ENCODE measurements around the gene GLYAT.

The GLYAT gene

DNA sequence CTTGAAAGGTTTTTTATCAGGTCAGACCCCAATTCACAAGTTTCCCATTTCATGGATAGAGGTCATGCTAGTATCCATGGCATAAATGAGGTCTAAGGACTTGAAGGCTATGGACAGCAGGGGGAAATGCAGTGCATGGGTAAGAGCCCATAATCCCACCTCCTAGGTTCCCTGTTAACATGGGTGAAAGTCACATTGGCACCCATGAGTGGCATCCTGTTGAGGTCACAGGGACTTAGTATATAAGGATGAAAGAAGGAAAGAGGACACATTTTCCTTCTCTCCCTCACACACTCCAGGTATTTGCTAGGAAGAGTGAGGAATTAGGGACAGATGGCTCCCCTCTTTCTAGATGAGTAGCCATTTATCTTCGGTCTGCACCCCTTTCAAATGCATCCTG is 9.4 kb upstream of the GLYAT start:
- H3K4me3 ChIP-seq (ENCODE audit: low read depth, low read length) = no peak overlapping the region
- no peak for DNase-seq (ENCODE audit: low read depth)
- TF ChIP-seq POLR2A (IDR thresholded peaks at IDR 0.05; ENCODE audit: extremely low read depth, insufficient read length) (no peak), MAX (IDR thresholded peaks at IDR 0.05; ENCODE audit: low read depth, low read length) (no peak), MYC (IDR thresholded peaks at IDR 0.05; ENCODE audit: low read depth, low read length) (no peak)
- TF ChIP-seq, protein P1, sequence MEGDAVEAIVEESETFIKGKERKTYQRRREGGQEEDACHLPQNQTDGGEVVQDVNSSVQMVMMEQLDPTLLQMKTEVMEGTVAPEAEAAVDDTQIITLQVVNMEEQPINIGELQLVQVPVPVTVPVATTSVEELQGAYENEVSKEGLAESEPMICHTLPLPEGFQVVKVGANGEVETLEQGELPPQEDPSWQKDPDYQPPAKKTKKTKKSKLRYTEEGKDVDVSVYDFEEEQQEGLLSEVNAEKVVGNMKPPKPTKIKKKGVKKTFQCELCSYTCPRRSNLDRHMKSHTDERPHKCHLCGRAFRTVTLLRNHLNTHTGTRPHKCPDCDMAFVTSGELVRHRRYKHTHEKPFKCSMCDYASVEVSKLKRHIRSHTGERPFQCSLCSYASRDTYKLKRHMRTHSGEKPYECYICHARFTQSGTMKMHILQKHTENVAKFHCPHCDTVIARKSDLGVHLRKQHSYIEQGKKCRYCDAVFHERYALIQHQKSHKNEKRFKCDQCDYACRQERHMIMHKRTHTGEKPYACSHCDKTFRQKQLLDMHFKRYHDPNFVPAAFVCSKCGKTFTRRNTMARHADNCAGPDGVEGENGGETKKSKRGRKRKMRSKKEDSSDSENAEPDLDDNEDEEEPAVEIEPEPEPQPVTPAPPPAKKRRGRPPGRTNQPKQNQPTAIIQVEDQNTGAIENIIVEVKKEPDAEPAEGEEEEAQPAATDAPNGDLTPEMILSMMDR (IDR thresholded peaks at IDR 0.05; ENCODE audit: low read depth, low read length) = no peak

DNA sequence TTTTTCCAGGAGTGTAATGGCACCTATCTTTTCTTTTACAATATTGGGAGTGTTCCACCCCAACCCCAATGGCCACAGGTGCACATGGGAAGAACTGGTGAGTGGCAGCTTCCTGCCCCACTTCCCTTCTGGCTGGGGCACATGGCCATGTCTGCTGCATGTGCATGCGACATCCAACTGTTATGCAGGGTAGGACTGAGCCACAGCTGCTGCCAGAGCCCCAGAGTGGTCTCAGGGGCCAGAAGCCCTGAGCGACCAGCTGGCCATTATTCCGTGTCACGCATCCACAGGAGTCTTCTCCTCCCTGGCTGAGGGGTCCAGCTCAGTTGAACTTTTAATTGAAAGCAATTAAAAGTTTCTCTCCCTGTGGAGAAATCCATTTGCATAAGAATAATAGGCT is 8.7 kb upstream of the GLYAT start:
- DNase-seq (ENCODE audit: low read depth) = no peak
- no peak overlapping the region for H3K4me3 ChIP-seq (ENCODE audit: low read depth, low read length)
- TF ChIP-seq, protein P1 (IDR thresholded peaks at IDR 0.05; ENCODE audit: low read depth, low read length) = no peak
- TF ChIP-seq MYC (IDR thresholded peaks at IDR 0.05; ENCODE audit: low read depth, low read length) = no peak
- TF ChIP-seq POLR2A (IDR thresholded peaks at IDR 0.05; ENCODE audit: extremely low read depth, insufficient read length) = no peak
- TF ChIP-seq MAX (IDR thresholded peaks at IDR 0.05; ENCODE audit: low read depth, low read length) = no peak

DNA sequence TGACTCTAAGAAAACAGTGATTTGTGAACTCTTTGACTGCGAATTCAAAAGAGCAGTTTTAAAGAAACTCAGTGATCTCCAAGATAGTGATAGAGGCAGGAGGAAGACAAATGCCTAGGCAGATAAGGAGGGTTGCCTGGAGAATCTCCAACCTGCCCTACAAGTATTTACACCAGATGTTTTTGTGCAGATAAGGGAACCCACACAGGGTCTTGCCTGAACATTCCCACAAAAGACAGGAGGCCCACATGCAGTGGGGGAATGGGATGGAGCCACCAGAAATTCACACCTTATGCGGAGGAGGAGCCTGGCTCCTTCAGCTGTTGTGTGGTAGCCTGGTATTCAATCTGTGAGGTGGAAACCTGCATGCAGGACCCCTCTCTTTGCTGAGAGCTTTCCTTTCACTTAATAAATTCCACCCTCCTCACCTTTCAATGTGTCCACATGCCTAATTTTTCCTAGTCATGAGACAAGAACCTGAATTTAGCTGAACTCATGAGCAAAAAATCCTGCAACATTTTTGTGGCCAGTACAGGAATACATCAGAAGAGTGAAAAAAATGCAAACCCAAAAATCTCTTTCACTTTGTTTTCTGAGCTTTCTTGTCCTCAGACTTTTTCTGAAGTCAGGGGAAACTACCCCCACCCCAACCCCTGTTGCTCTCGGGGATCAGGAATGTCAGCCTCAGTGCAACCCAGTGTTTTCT is 8.1 kb upstream of the GLYAT start:
- H3K4me3 ChIP-seq (ENCODE audit: low read depth, low read length) = no peak overlapping the region
- DNase-seq (ENCODE audit: low read depth) = no peak
- TF ChIP-seq MAX (IDR thresholded peaks at IDR 0.05; ENCODE audit: low read depth, low read length) = no peak
- no peak for TF ChIP-seq MYC (IDR thresholded peaks at IDR 0.05; ENCODE audit: low read depth, low read length)
- TF ChIP-seq POLR2A (IDR thresholded peaks at IDR 0.05; ENCODE audit: extremely low read depth, insufficient read length) = no peak
- TF ChIP-seq, protein P1 (IDR thresholded peaks at IDR 0.05; ENCODE audit: low read depth, low read length) = no peak

GRCh38 chr11:58734681-58735490 is 3.1 kb upstream of the GLYAT start:
- H3K4me3 ChIP-seq (ENCODE audit: low read depth, low read length) = no peak overlapping the region
- DNase-seq (ENCODE audit: low read depth) = no peak
- TF ChIP-seq, protein P1 (IDR thresholded peaks at IDR 0.05; ENCODE audit: low read depth, low read length) = no peak
- no peak for TF ChIP-seq MYC (IDR thresholded peaks at IDR 0.05; ENCODE audit: low read depth, low read length)

DNA sequence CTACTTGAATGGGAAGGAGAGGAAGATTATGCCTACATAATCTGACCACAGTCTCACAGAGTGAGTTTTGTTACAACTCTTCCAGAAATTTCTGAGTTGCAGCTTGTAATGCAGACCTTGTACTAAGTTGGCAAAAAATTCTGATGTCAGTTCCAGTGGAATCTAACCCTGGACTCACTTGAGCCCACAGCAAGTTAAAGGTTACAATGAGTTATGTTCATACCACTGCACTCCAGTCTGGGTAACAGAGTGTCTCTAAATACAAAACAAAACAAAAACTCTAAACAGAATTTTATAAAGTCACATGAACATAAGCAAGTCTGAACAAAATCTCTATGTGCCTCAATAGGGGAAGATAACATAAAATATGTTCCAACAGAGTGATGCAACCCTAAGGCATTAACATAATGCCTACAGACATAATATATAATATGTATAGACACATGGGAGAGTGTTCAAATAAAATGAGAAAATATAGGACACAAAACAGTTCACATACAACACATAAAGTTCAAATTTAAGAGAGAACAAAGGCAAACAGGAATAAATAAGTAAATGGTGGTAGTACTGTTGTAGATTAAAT is 1.1 kb downstream of the GLYAT start:
- no peak overlapping the region for H3K4me3 ChIP-seq (ENCODE audit: low read depth, low read length)
- no peak for DNase-seq (ENCODE audit: low read depth)
- TF ChIP-seq, protein P1 (IDR thresholded peaks at IDR 0.05; ENCODE audit: low read depth, low read length) = no peak
- TF ChIP-seq MAX (IDR thresholded peaks at IDR 0.05; ENCODE audit: low read depth, low read length) (no peak), MYC (IDR thresholded peaks at IDR 0.05; ENCODE audit: low read depth, low read length) (no peak)

Measured in NB4 (cell line).